WTC11 (cell line): Measurements from ENCODE around the gene CFAP20DC.

Experiments used
- CREB1 ChIP-seq: sonication (generic); formaldehyde crosslinking; IDR thresholded peaks from 2 replicates; pipeline ENCODE4 v1.8.0; 2023; ENCODE audit warnings: mild to moderate bottlenecking, missing genetic modification reagents
- E2F1 ChIP-seq: sonication (generic); formaldehyde crosslinking; IDR thresholded peaks from 2 replicates; pipeline ENCODE4 v1.8.0; 2022; ENCODE audit warnings: mild to moderate bottlenecking, missing genetic modification reagents
- E2F4 ChIP-seq: sonication (generic); formaldehyde crosslinking; IDR thresholded peaks from 2 replicates; pipeline ENCODE4 v1.8.1; 2022; ENCODE audit warnings: low read depth, mild to moderate bottlenecking, moderate library complexity, missing genetic modification reagents, borderline replicate concordance
- ETV6 ChIP-seq: sonication (generic); formaldehyde crosslinking; IDR thresholded peaks from 2 replicates; pipeline ENCODE4 v1.8.1; 2022; ENCODE audit warnings: mild to moderate bottlenecking, missing genetic modification reagents
- IRF2 ChIP-seq: sonication (generic); formaldehyde crosslinking; IDR thresholded peaks from 2 replicates; pipeline ENCODE4 v1.8.0; 2022; ENCODE audit warnings: low read depth, missing genetic modification reagents, borderline replicate concordance
- MAX ChIP-seq: sonication (generic); formaldehyde crosslinking; IDR thresholded peaks from 2 replicates; pipeline ENCODE4 v1.8.0; 2022; ENCODE audit warnings: mild to moderate bottlenecking, missing genetic modification reagents
- OVOL2 ChIP-seq: fragments of 250-450 bp; sonication (Bioruptor Pico); IDR thresholded peaks from 2 replicates; pipeline ENCODE4 v1.9.0; 2021; ENCODE audit warnings: mild to moderate bottlenecking, borderline replicate concordance
- TEAD1 ChIP-seq: sonication (generic); formaldehyde crosslinking; IDR thresholded peaks from 2 replicates; pipeline ENCODE4 v1.8.0; 2022; ENCODE audit warnings: mild to moderate bottlenecking, missing genetic modification reagents
- TP53 ChIP-seq: sonication (generic); formaldehyde crosslinking; IDR thresholded peaks from 2 replicates; pipeline ENCODE4 v1.8.1; 2023; ENCODE audit warnings: mild to moderate bottlenecking, missing genetic modification reagents
- ZNF121 ChIP-seq: sonication (generic); formaldehyde crosslinking; IDR thresholded peaks from 2 replicates; pipeline ENCODE4 v1.8.0; 2023; ENCODE audit warnings: missing genetic modification reagents
- TF ChIP-seq, protein P1 (sequence below): fragments of 200-600 bp; IDR thresholded peaks from 2 replicates; pipeline ENCODE4 v1.8.0; 2022; ENCODE audit warnings: antibody characterized with exemption
- TF ChIP-seq, protein P2 (sequence below): sonication (generic); formaldehyde crosslinking; IDR thresholded peaks from 2 replicates; pipeline ENCODE4 v1.8.1; 2023; ENCODE audit warnings: mild to moderate bottlenecking, missing genetic modification reagents, moderate library complexity
- TF ChIP-seq, protein P3 (sequence below): sonication (generic); formaldehyde crosslinking; IDR thresholded peaks from 2 replicates; pipeline ENCODE4 v1.8.0; 2022; ENCODE audit warnings: mild to moderate bottlenecking, missing genetic modification reagents

DNA sequence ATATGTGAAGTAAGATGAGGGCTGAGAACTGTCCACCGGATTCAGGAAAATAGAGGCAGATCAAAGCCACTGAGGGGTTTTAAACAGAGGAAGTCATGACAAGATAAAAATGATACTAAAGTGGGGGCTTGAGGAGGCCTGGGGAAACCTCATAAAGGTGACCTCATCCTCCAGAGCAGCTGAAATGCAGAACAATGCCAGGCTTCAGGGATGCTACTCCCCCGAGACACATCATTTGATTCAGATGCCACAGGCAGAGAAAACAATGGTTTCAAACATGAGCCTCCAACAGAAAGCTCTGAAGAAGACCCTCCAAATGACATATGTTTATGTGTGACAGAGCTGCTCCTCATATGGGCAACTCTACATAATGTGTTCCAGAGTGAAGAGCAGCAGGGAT lies 6.4 kb downstream of the CFAP20DC start:
- no peak for TF ChIP-seq MAX (CRISPR knock-in tag)
- TF ChIP-seq IRF2 (CRISPR knock-in tag): no peak
- TF ChIP-seq, protein P1, sequence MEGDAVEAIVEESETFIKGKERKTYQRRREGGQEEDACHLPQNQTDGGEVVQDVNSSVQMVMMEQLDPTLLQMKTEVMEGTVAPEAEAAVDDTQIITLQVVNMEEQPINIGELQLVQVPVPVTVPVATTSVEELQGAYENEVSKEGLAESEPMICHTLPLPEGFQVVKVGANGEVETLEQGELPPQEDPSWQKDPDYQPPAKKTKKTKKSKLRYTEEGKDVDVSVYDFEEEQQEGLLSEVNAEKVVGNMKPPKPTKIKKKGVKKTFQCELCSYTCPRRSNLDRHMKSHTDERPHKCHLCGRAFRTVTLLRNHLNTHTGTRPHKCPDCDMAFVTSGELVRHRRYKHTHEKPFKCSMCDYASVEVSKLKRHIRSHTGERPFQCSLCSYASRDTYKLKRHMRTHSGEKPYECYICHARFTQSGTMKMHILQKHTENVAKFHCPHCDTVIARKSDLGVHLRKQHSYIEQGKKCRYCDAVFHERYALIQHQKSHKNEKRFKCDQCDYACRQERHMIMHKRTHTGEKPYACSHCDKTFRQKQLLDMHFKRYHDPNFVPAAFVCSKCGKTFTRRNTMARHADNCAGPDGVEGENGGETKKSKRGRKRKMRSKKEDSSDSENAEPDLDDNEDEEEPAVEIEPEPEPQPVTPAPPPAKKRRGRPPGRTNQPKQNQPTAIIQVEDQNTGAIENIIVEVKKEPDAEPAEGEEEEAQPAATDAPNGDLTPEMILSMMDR: no peak
- TF ChIP-seq OVOL2 (CRISPR knock-in tag): no peak
- TF ChIP-seq TEAD1 (CRISPR knock-in tag): no peak
- no peak for TF ChIP-seq E2F1
- no peak for TF ChIP-seq ZNF121 (CRISPR knock-in tag)
- TF ChIP-seq, protein P2, sequence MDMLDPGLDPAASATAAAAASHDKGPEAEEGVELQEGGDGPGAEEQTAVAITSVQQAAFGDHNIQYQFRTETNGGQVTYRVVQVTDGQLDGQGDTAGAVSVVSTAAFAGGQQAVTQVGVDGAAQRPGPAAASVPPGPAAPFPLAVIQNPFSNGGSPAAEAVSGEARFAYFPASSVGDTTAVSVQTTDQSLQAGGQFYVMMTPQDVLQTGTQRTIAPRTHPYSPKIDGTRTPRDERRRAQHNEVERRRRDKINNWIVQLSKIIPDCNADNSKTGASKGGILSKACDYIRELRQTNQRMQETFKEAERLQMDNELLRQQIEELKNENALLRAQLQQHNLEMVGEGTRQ (CRISPR knock-in tag): no peak
- no peak for TF ChIP-seq CREB1 (CRISPR knock-in tag)
- TF ChIP-seq, protein P3, sequence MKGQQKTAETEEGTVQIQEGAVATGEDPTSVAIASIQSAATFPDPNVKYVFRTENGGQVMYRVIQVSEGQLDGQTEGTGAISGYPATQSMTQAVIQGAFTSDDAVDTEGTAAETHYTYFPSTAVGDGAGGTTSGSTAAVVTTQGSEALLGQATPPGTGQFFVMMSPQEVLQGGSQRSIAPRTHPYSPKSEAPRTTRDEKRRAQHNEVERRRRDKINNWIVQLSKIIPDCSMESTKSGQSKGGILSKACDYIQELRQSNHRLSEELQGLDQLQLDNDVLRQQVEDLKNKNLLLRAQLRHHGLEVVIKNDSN: no peak
- TF ChIP-seq TP53 (CRISPR knock-in tag): no peak
- no peak for TF ChIP-seq ETV6
- TF ChIP-seq E2F4: no peak
